ENCODE measurements around the gene VWA2.

Gene VWA2, protein sequence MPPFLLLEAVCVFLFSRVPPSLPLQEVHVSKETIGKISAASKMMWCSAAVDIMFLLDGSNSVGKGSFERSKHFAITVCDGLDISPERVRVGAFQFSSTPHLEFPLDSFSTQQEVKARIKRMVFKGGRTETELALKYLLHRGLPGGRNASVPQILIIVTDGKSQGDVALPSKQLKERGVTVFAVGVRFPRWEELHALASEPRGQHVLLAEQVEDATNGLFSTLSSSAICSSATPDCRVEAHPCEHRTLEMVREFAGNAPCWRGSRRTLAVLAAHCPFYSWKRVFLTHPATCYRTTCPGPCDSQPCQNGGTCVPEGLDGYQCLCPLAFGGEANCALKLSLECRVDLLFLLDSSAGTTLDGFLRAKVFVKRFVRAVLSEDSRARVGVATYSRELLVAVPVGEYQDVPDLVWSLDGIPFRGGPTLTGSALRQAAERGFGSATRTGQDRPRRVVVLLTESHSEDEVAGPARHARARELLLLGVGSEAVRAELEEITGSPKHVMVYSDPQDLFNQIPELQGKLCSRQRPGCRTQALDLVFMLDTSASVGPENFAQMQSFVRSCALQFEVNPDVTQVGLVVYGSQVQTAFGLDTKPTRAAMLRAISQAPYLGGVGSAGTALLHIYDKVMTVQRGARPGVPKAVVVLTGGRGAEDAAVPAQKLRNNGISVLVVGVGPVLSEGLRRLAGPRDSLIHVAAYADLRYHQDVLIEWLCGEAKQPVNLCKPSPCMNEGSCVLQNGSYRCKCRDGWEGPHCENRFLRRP

DNA sequence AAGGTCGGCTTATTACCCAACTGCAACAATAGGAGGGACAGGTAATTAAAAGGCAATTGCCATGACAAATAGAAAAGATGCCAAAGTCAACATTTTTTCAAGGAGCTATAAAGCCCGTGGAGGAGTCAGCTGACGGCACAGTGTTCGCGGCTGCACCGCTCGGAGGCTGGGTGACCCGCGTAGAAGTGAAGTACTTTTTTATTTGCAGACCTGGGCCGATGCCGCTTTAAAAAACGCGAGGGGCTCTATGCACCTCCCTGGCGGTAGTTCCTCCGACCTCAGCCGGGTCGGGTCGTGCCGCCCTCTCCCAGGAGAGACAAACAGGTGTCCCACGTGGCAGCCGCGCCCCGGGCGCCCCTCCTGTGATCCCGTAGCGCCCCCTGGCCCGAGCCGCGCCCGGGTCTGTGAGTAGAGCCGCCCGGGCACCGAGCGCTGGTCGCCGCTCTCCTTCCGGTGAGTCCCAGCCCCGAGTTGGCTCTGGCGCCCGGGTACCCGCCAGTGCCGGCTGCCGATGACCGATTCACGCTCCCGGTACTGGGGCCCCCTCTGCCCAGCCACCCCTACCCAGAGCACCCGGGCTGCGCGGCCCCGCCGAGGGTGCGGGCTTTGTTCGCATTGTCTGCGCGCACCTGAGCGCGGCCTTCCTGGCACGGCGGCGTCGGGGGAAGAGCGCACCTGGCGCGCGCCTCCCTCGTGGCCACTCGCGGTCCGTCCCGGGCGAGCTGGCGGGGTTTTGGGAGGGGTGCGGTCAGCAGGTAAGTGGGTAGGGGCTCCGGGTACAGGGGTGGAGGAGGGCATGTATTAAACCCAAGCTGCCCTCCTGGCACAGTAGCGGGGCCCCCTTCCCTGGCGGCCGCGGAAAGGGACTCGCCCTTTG lies at the start of gene VWA2:
VWA2 (plus strand) TSS at position 138 of the 877 bp plus-strand sequence. CDS start 9,460 bp downstream, outside the sequence.
- Mint-ChIP-seq H3K4me1 (peaks cover 13% of the 10 kb centered on the region), H3K27me3 (peaks cover 89% of the 10 kb centered on the region), H3K27ac (no peak within 1 kb of the TSS), H3K4me3 (peak within 1 kb of the TSS; percentile 50), H3K36me3 (no peaks in the 10 kb centered on the region), H3K9me3 (no peaks in the 10 kb centered on the region)
- peak; percentile 60 for ATAC-seq

DNA sequence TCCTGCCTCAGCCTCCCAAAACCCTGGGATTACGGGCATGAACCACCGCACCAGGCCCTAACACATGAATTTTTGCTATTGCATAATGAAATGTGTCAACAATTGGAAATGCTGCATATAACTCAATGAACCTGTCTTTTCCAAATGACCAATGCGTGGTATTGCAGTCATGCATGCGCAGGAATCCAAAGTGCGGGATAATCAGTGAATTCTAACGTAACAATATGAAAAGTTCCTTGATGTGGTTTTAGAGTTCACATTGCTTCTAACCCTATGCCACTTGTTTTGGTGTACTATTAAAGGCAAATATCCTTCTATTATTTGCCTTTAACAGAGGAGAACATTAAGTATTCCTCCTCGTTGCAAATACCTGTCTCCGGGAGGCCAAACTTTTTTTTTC lies 49.4 kb upstream of the VWA2 start:
- H3K4me1 Mint-ChIP-seq: peaks cover 5% of the 10 kb centered on the region
- no peak for ATAC-seq
- H3K4me3 Mint-ChIP-seq: no peak overlapping the region
- no peaks in the 10 kb centered on the region for H3K9me3 Mint-ChIP-seq
- no peak overlapping the region for H3K27ac Mint-ChIP-seq
- no peaks in the 10 kb centered on the region for H3K36me3 Mint-ChIP-seq
- peaks cover 15% of the 10 kb centered on the region for H3K27me3 Mint-ChIP-seq

DNA sequence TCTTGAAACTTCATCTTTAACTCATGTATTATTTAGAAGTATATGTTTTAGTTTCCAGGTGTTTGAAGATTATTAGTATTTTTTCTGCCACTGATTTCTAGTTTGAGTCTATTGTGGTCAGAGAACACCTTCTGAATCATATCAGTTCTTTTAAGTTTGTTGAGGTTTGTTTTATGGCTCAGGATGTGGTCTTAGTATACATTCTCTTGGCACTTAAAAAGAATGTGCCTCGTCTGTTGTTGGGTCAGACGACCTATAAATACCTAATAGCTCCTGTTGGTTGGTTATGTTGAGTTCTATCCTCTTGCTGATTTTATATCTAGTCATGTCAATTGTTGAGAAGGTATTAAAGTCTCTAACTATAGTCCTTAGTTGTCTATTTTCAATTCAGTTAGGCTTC lies 44.0 kb upstream of the VWA2 start:
- Mint-ChIP-seq H3K27me3 (peaks cover 28% of the 10 kb centered on the region), H3K4me3 (no peak overlapping the region), H3K4me1 (no peaks in the 10 kb centered on the region), H3K36me3 (no peaks in the 10 kb centered on the region), H3K27ac (no peak overlapping the region), H3K9me3 (no peaks in the 10 kb centered on the region)
- ATAC-seq: no peak

DNA sequence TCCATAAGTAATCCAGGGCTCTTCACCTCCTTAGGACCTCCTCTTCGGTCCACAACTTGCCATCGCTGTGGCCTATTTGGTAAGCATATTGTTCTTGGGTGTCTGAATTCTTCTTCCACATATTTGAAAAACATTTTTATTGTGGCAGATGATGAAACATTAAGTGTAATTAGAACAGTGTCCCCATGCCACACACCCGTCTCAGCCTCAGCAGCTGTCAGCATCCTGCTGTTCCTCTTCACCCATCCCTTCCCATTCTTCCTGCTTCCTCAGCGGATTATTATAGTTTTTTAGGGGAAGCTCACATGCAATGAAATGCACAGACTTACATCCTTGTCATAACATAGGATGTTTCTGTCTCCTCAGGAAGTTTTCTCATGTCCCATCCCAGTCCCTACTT lies 39.8 kb upstream of the VWA2 start:
- Mint-ChIP-seq H3K27me3 (peaks cover 46% of the 10 kb centered on the region), H3K27ac (no peak overlapping the region), H3K4me1 (no peaks in the 10 kb centered on the region), H3K36me3 (no peaks in the 10 kb centered on the region), H3K4me3 (no peak overlapping the region), H3K9me3 (no peaks in the 10 kb centered on the region)
- ATAC-seq: no peak

DNA sequence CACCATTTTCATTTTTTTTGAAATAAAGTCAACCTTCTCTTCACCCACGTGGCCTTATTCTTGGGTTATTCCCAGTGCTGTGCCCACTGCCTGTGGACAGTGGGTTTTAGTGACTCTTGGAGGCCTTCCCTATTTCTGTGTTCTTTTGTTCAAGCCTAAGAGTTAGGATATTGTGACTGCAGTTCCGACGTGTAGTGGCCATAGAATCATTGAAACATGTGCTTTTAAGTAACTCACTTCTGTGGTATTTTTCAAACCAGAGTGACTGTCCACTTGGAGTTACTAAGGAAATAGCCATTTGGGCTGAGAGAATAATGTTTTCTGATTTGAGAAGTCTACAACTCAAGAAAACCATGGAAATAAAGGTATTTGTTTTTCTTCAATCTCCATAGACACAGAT lies 36.2 kb upstream of the VWA2 start:
- Mint-ChIP-seq H3K27me3 (peaks cover 36% of the 10 kb centered on the region), H3K4me1 (no peaks in the 10 kb centered on the region), H3K9me3 (no peaks in the 10 kb centered on the region), H3K27ac (no peak overlapping the region), H3K4me3 (no peak overlapping the region), H3K36me3 (no peaks in the 10 kb centered on the region)
- no peak for ATAC-seq

DNA sequence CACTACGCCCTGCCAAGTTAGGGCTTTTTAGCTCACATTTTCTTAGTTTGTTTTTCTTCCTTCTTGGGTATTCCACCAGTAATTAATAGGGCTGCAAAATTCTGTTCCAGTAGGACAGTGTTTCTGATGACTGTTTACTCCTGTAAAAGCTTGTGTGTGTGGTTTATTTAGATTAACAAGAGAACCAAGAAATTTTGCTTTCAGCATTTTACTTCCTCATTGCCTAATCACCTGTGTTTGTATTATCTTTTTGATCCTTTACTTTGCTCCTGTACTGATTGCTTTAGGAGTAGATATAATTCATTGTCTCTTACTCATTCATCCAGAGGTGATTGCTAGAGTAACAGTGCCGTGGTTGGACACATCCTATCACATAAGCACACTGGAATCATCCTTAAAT lies 32.2 kb upstream of the VWA2 start:
- Mint-ChIP-seq H3K27me3 (peaks cover 4% of the 10 kb centered on the region), H3K36me3 (no peaks in the 10 kb centered on the region), H3K27ac (no peak overlapping the region), H3K4me3 (no peak overlapping the region), H3K9me3 (no peaks in the 10 kb centered on the region), H3K4me1 (no peaks in the 10 kb centered on the region)
- no peak for ATAC-seq

DNA sequence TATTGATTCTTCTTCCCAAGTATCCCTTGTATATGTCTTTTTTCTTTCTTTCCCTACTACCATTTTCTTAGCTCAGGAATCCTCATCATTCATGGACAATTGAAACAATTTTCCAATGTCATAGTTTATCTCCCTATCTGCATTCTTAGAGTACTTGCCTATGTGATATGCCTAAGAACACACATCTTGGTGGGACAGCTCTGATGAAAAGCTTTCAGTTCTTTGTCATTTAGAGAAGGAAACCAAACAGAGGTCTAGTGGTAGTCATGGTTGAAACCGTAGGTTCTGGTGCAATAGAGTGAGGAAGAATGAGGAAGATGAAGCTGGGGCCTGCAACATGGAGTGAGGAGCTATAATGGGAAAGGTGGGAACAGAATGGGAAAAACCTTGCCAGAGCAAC lies 31.7 kb upstream of the VWA2 start:
- Mint-ChIP-seq H3K36me3 (no peaks in the 10 kb centered on the region), H3K9me3 (no peaks in the 10 kb centered on the region), H3K4me3 (no peak overlapping the region), H3K27ac (no peak overlapping the region), H3K4me1 (no peaks in the 10 kb centered on the region), H3K27me3 (no peaks in the 10 kb centered on the region)
- ATAC-seq: no peak

DNA sequence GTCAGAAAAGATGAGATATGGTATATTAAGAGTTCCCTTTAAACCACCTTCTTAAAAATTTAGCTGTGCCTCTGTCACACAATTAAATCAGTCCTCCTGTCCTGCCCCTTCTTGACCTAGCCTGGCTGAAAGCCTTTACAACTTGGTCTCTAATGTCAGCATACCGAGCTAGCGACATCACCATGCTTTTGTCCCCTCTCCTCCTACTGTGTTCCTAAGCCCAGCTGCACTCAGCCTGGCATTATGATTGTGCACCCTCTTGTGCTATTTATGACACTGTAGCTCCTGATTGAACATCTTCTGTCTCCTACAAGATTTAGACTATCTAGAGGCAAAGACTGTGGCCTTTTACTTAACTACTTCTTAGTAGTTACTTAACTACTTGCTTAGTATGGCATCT lies 30.7 kb upstream of the VWA2 start:
- H3K4me1 Mint-ChIP-seq: no peaks in the 10 kb centered on the region
- no peaks in the 10 kb centered on the region for H3K27me3 Mint-ChIP-seq
- no peaks in the 10 kb centered on the region for H3K9me3 Mint-ChIP-seq
- no peaks in the 10 kb centered on the region for H3K36me3 Mint-ChIP-seq
- no peak overlapping the region for H3K4me3 Mint-ChIP-seq
- ATAC-seq: no peak
- no peak overlapping the region for H3K27ac Mint-ChIP-seq

DNA sequence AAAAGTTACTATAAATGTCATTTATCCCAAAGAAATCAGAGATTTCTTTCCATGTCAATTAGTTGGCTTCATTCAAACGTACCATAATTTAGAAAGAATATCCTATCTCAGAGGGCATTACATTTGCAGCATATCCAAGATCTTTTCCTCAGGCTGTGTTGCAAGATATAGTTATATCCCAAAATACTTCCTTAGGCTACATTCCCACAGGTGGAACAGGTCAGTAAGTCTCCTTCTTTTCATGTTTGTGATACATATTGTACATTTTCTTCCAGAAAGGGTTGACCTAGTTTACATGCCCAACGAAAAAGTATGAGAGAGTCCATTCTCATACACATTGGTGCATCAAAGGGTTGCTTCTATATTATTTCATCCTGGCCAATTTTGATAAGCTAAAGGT lies 26.9 kb upstream of the VWA2 start:
- no peaks in the 10 kb centered on the region for H3K36me3 Mint-ChIP-seq
- H3K27me3 Mint-ChIP-seq: no peaks in the 10 kb centered on the region
- no peak for ATAC-seq
- no peak overlapping the region for H3K4me3 Mint-ChIP-seq
- H3K4me1 Mint-ChIP-seq: no peaks in the 10 kb centered on the region
- H3K9me3 Mint-ChIP-seq: no peaks in the 10 kb centered on the region
- H3K27ac Mint-ChIP-seq: no peak overlapping the region

DNA sequence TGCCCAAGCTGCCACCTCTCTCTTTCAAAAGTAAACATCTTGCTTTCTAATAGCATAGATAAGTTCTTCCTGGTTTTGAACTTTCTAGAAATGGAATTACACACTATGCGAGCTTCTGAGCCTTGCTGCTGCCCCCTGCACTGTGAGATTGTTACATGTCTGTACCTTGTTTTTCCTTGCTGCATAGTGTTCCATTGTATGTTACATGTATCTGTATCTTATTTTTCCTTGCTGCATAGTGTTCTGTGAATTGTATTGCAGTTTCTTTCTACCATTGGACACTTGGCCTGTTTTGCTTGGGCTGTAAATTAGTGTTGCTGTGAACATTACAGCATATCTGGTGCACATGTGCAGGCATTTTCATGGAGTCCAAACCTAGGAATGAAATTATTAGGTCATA lies 24.0 kb upstream of the VWA2 start:
- Mint-ChIP-seq H3K36me3 (no peaks in the 10 kb centered on the region), H3K27me3 (no peaks in the 10 kb centered on the region), H3K9me3 (no peaks in the 10 kb centered on the region), H3K4me1 (no peaks in the 10 kb centered on the region), H3K4me3 (no peak overlapping the region), H3K27ac (no peak overlapping the region)
- no peak for ATAC-seq

DNA sequence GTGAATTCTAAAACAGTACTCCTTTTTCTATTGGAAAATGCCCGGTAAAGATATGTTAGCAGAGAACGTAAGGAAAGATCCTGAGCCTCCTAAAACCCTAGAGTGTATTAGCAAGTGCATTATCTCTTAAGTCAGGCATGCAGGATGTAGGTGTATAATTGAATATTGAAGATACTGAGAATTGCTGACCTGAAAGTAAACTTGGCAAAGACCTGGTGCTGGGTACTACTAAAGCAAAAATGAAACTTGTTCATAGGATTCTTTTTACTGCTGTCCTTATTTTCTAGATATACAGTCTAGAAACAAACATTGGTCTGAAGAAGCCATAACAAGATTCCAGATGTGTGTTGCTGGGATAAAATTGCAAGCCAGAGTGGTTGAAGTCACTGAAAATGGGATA lies 18.8 kb upstream of the VWA2 start:
- Mint-ChIP-seq H3K36me3 (no peaks in the 10 kb centered on the region), H3K27me3 (peaks cover 14% of the 10 kb centered on the region), H3K4me1 (no peaks in the 10 kb centered on the region), H3K9me3 (no peaks in the 10 kb centered on the region), H3K4me3 (no peak overlapping the region), H3K27ac (no peak overlapping the region)
- ATAC-seq: no peak

DNA sequence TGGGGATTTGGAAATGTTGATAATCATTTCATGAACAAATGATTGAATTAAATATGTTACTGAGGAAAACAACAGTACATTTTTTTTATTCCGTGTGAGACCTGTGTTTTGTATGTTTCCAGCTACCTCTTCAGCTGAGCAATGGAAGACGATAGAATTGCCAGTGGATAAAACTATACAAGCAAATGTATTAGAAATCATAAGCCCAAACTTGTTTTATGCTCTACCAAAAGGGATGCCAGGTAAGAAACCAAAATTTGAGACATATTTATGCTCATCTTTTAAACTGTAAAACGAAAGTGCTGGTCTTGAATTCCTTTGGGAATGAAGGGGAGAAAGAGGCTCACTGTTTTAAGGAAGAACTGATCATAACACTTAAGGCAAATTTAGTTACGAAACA lies 17.8 kb upstream of the VWA2 start:
- H3K4me1 Mint-ChIP-seq: no peaks in the 10 kb centered on the region
- no peak for ATAC-seq

DNA sequence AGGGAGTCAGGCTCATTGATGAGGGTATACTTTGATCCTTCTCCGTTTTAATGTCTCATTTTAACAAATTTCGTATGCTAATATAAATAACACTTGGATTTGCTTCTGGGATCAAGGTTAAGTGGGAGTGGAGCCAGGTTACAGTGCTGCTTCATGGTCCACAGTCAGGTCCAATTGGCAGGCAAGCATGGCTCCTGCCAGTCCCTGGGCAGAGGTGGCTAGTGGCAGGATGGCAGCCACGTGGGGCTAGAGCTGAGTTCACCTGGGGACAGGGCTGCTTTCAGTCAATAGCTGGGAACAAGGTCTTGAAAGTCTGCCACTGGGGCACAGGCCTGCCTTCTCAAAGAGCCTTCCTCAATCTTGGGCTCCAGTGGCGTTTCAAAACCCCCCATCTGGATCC lies 16.0 kb upstream of the VWA2 start:
- H3K27ac Mint-ChIP-seq: no peak overlapping the region
- H3K27me3 Mint-ChIP-seq: peaks cover 25% of the 10 kb centered on the region
- no peak overlapping the region for H3K4me3 Mint-ChIP-seq
- H3K9me3 Mint-ChIP-seq: no peaks in the 10 kb centered on the region
- ATAC-seq: no peak
- H3K36me3 Mint-ChIP-seq: no peaks in the 10 kb centered on the region
- H3K4me1 Mint-ChIP-seq: no peaks in the 10 kb centered on the region

More for the DNA sequence above, 17.8 kb upstream of the VWA2 start:
- H3K27ac Mint-ChIP-seq: no peak overlapping the region
- H3K27me3 Mint-ChIP-seq: peaks cover 17% of the 10 kb centered on the region
- no peak overlapping the region for H3K4me3 Mint-ChIP-seq
- no peaks in the 10 kb centered on the region for H3K36me3 Mint-ChIP-seq
- no peaks in the 10 kb centered on the region for H3K9me3 Mint-ChIP-seq

DNA sequence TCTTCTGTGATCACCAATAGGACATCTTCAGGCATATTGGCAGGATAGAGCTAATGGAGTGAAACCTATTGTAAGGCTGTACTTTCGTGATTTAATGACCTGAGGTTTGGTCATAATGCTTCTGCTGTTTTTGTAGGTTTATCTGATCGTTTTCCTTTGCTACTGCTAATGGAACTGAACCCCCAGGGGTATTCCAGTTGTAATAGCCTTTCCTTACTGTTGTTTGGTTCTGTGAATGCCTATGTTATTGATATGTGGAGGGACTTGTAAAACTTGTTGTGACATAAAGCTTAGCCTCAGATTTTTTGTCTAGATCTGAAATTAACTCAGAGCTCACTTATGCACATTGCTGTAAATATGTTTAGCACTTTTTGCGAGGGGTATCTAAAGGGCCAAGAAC lies 10.9 kb upstream of the VWA2 start:
- ATAC-seq: no peak
- no peaks in the 10 kb centered on the region for H3K4me1 Mint-ChIP-seq
- no peaks in the 10 kb centered on the region for H3K36me3 Mint-ChIP-seq
- H3K4me3 Mint-ChIP-seq: no peak overlapping the region
- peaks cover 53% of the 10 kb centered on the region for H3K27me3 Mint-ChIP-seq
- no peaks in the 10 kb centered on the region for H3K9me3 Mint-ChIP-seq
- no peak overlapping the region for H3K27ac Mint-ChIP-seq

DNA sequence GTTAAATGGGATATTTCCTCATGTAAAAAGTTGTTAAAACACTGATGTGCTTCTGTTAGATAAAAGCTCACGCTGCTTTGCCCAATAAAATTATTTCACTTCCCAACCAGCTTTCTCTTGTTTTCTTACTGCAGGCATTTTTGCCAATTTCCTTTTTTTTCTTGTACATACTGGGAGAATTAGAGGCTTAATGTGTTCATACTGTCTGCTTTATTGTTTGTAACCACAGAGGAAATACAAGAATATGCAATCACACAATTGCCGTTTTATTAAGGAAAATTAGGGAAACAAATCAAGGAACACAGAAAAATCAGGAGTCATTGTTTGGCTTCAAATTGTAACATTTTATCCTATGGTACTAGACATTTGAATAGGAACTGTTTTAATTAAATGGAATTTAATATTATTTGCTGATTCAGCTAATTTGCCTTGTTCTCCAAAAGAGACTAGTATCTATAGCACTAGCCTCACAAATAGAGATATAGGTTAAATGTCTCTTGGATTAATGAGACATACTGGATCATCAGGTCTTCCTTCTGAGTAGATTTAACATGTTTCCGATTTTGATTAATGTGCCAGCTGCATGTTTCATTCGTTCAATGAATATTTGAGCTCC lies 6.4 kb upstream of the VWA2 start:
- no peak for ATAC-seq
- peaks cover 68% of the 10 kb centered on the region for H3K27me3 Mint-ChIP-seq
- H3K9me3 Mint-ChIP-seq: no peaks in the 10 kb centered on the region
- H3K36me3 Mint-ChIP-seq: no peaks in the 10 kb centered on the region
- H3K4me3 Mint-ChIP-seq: no peak overlapping the region
- H3K4me1 Mint-ChIP-seq: no peaks in the 10 kb centered on the region
- no peak overlapping the region for H3K27ac Mint-ChIP-seq

Data from stimulated activated memory B cell treated with anti-CD40 and anti-IgM and Interleukin-4, amounts not matched to agents 10 μg/mL and 1 μg/mL and 100 μg/mL, for 72 hours (primary cell).